Measurements from ENCODE around the gene TRPC4AP.
"Not testable (repeated sequence)": the region's sequence is repeated elsewhere in the genome, so short reads cannot be mapped to it uniquely, and the experiment has no call there.

The TRPC4AP gene

GRCh38 chr20:35055445-35056276, 36.9 kb downstream of the TRPC4AP start:
- no peak for DNase-seq

GRCh38 chr20:35054814-35055213, 37.8 kb downstream of the TRPC4AP start:
- DNase-seq: no peak

GRCh38 chr20:35052616-35053015, 40.0 kb downstream of the TRPC4AP start:
- DNase-seq: not testable (repeated sequence)

GRCh38 chr20:35049776-35050352, 42.7 kb downstream of the TRPC4AP start:
- no peak for DNase-seq

- no peak for DNase-seq
These were observed 43.9 kb downstream of the TRPC4AP start for GRCh38 chr20:35048739-35049138.

- no peak for DNase-seq
These were observed 50.3 kb downstream of the TRPC4AP start for GRCh38 chr20:35042268-35042667.

GRCh38 chr20:35040646-35041045, 52.0 kb downstream of the TRPC4AP start:
- DNase-seq: no peak

GRCh38 chr20:35039846-35040489, 52.6 kb downstream of the TRPC4AP start:
- DNase-seq: no peak

- DNase-seq: no peak
These were observed 53.5 kb downstream of the TRPC4AP start for GRCh38 chr20:35039146-35039545.

GRCh38 chr20:35034145-35034544, 58.5 kb downstream of the TRPC4AP start:
- DNase-seq: no peak

- DNase-seq: no peak
These were observed 62.5 kb downstream of the TRPC4AP start for GRCh38 chr20:35030136-35030535.

GRCh38 chr20:35027301-35027700, 65.3 kb downstream of the TRPC4AP start:
- no peak for DNase-seq

GRCh38 chr20:35025116-35025515, 67.5 kb downstream of the TRPC4AP start:
- DNase-seq: no peak

- no peak for DNase-seq
These were observed 69.0 kb downstream of the TRPC4AP start for GRCh38 chr20:35023624-35024023.

- DNase-seq: no peak
These were observed 70.8 kb downstream of the TRPC4AP start for GRCh38 chr20:35021831-35022230.

- DNase-seq: no peak
These were observed 71.5 kb downstream of the TRPC4AP start for GRCh38 chr20:35021063-35021462.

- DNase-seq: no peak
These were observed 72.3 kb downstream of the TRPC4AP start for GRCh38 chr20:35020108-35020928.

- no peak for DNase-seq
These were observed 73.8 kb downstream of the TRPC4AP start for GRCh38 chr20:35018590-35019371.

- no peak for DNase-seq
These were observed 75.3 kb downstream of the TRPC4AP start for GRCh38 chr20:35017099-35017835.

- DNase-seq: no peak
These were observed 76.8 kb downstream of the TRPC4AP start for GRCh38 chr20:35015863-35016193.

GRCh38 chr20:35014537-35014936, 78.1 kb downstream of the TRPC4AP start:
- DNase-seq: no peak
